Dedifferentiated amniotic fluid mesenchymal stem cell (primary cell): ENCODE results near the gene APOA4.
"Not testable (repeated sequence)": the region's sequence is repeated elsewhere in the genome, so short reads cannot be mapped to it uniquely, and the experiment has no call there.

Source experiments
- DNase-seq: peaks from one replicate; pipeline ENCODE4 v3.0.0-alpha.2; 2016; ENCODE audit errors: extremely low spot score

Gene APOA4

DNA sequence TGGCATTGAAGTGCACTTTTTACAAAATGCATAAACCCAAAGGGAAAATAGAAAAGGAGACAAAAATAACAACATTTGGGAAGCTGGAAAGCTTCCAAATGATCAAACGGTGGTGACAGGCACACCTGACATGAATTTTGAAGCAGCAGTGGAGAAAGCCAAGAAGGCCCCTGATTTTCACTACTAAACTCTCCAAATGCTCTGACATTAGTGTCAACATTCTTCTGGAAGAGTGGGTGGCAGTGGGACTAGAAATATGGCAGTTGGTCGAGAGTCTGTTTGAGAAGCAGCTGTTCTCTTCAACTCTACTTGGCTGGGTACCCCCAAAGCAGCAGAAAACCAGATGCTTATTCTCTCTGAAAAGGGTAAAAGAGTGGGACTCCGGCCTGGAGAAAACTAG lies 19.1 kb downstream of the APOA4 start:
- DNase-seq: no peak

DNA sequence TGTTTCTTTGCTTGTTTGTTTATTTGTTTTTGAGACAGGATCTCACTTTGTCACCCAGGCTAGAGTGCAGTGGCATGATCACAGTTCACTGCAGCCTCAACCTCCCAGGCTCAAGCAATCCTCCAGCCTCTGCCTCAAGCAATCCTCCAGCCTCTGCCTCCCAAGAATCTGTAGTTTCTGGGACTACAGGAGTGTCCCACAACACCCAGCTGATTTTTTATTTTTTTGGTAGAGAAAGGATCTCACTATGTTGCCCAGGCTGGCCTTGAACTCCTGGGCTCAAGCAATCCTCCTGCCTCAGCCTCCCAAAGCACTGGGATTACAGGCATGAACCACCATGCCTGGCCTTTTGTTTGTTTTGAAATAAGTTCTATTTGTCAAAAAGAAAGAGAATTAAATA lies 21.4 kb downstream of the APOA4 start:
- DNase-seq: not testable (repeated sequence)

DNA sequence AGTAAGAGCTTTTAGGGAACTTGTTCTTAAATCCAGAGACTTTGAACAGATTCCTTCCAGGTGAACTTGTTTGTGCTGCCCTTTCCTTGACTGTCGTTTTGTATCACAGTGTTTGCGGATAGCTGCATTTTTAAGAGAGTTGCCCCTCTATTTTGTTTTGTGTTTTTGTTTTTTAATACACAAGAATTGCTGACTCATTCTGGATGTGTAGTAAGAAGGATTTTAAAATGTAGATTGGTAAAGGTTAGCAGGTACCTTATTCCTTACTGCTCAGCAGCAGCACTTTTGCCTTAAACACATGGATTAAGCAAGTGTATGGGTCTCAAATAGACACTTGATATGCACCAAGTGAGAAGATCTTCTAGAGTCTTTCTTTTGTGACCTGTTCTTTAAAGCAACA lies 22.5 kb downstream of the APOA4 start:
- no peak for DNase-seq

DNA sequence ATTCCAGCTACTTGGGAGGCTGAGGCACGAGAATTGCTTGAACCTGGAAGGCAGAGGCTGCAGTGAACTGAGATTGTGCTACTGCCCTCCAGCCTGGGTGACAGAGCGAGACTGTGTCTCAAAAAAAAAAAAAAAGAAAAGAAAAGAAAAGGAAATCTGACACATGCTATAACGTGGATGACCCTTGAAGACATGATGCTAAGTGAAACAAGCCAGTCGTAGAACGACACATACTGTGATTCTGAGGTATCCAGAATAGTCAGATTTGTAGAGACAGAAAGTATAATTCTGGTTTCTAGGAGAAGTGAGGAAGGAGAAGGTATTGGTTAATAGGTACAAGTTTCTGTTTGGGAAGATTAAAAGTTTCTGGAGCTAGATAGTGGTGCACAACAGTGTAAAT lies 24.7 kb downstream of the APOA4 start:
- no peak for DNase-seq

- DNase-seq: no peak
These were observed 25.3 kb downstream of the APOA4 start for GRCh38 chr11:116797816-116798215.

DNA sequence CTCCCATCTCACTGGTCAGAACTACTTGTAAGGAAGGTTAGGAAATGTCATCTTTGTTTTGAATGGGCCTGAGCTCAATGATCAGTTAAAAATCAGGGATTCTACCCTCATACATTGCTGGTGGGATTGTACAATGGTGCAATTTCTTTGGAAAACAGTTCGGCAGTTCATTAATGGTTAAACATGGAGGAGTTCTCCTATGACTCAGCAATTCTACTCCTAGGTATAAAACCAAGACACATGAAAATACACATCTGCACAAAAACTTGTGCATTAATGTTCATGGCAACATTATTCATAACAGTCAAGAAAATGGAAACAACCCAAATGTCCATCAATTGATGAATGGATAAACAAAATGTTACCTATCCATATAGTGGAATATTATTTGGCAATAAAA lies 26.6 kb downstream of the APOA4 start:
- DNase-seq: no peak

DNA sequence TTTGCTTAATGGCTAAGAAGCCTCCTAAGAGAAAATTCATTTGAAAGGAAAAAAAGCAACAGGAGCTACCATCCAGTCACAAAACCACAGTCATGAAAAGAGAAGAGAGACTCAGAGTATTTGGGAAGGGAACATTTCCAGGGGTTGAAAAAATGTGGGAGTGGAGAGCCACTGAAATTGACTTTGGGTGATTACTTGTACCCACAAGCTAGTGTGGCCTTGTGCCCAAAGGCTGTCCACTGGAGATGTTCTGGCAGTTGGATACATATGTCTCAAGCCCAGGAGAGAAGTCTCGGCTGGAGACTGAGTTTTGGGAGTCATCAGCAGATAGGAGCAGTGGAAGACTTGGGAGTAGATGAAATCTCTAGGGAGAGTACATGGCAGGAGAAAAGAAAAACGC lies 28.3 kb downstream of the APOA4 start:
- no peak for DNase-seq

DNA sequence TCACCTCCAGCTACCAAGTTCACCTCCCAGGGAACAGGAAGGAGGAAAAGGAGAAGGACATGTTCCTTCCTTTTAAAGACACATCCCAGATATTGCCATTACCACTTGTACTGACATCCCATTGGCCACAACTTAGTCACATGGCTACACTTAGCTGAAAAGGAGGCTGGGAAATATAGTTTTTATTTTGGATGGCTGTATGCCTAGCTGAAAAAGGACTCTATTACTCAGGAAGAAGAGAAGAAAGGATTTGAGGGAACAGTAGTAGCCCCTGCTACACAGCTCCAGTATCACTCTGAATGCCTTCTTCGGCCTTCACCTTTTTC lies 29.4 kb downstream of the APOA4 start:
- DNase-seq: no peak

DNA sequence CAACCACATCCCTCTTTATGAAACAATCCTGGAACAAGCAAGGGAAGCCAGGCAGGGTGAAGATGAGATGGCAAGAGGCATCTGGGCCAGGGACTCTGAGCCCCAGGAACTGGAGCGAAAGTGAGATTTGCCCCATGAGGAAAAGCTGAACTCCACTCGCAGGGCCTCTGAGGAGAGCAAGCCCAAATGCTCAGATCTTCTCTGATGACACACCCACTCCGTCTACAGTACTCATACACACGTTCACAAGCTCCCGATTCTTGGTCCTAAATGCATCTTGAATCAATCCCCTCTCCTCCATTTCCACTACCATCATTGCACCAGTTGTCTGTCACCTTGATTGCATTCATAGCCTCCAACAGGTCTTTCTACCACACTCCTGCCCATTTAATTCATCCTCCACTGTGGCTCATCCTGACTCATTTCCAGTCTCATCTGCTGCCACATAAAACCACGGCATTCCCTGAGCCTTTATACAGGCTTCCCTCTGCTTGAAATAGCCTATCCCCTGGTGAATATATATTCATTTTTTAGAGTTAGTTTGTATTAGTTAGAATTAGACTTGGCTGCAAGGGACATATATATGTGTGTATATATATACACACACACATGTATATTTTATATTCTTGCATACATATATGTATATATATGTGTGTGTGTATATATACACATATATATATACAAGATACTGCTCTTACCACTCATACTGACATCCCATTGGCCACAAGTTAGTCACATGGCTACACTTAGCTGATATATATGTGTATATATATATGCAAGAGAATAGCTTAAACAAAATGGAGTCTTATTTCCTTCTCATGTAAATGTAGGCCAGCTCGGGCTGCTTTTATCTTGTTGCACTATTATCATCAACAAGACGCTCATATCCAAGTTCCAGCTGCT lies 30.0 kb downstream of the APOA4 start:
- DNase-seq: peak; percentile 39

- no peak for DNase-seq
These were observed 30.8 kb downstream of the APOA4 start for GRCh38 chr11:116792144-116792868.

- no peak for DNase-seq
These were observed 31.3 kb downstream of the APOA4 start, which contains the start of gene APOA5 for GRCh38 chr11:116791813-116792143. APOA5 (minus strand) TSS chr11:116791879; CDS start chr11:116791860, 19 bp downstream.

DNA sequence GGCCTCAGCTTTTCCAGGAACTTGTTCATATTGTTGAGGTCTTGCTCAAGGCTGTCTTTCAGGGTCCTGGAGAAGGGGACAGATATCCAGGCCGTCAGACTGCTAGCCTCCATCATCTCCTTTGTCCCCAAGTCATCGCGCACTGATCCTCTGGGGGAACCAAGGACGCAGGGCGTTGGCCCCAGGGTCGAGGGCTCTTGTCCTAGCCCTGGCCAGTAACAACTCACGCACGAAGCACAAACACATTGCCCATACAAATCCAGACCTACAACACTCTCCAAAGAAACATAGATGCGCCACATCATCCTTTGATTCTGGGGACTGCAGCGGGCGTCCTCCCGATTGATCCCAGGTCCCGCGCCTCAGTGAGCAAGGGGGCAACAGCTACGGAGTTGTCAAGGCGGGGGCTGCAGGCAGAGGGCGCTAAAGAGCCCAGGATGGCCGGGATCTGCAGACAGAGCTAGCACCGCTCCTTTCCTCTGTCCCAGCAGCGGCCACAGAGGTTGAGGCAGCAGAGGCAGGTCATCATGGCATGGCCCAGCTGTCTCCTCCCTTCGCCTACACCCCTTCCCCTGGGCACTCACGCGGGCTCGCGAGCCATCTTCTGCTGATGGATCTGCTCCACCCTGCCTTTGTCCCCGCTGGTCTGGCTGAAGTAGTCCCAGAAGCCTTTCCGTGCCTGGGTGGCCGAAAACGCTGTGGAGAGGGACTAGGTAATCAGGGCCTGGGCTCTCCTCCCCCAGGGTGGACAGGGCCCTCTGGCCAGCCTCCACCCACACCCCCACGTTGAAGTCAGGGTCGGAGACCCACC lies 31.9 kb downstream of the APOA4 start:
- peak; percentile 39 for DNase-seq

DNA sequence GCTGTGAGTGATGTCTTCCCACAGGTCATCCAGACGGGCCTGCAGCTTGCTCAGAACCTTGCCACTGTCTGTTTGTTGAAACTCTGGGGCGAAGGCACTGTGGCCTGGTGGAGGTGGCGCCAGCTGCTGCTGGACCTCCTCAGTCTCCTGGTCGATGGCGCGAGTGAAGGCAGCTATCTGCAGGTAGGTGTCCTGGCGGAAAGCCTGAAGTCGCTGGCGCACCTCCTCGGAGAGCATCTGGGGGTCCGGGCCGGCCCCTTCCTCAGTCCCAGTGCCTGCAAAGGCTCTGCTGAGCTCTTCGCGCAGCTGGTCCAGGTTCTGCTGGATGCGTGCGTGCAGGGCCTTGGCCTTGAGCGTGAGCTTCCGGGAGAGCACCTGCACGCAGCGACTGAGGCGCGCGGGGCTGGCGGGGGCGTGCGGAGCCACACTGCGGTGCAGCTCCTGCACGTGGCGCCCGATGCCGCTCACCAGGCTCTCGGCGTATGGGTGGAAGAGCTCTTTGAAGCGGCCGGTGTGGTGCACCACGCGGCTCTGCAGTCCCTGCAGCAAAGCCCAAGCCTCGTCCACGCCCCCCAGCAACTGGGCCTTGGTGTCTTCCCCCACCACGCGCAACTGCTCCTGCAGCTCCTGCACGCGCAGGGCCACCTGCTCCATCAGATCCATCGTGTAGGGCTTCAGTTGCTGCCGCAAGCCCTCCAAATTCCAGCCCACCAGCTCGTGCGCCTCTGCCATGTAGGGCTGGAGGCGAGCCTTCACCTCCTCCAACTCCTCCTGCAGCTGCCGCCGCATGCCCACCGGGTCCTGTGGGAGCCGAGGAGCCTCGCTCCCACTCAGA lies 32.7 kb downstream of the APOA4 start:
- DNase-seq: no peak

DNA sequence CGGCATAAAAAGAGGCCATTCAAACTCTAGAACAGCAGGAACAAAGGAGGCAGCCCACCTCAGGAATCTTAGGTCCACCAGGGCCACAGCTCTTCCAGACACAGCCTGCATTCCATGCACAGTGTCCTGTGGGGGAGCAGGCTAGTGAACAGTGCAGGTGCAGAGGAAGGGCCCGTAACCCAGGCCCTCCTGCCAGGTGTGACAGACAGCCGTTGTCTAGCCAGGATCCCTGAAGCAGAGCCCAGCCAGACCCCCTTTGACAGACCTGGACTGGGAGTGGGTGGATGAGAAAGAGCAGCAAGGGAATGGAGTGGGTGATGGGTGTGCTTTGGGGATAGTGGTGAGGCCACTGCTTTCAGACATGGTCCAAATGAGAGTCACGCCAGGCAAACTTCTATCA lies 34.1 kb downstream of the APOA4 start:
- no peak for DNase-seq

DNA sequence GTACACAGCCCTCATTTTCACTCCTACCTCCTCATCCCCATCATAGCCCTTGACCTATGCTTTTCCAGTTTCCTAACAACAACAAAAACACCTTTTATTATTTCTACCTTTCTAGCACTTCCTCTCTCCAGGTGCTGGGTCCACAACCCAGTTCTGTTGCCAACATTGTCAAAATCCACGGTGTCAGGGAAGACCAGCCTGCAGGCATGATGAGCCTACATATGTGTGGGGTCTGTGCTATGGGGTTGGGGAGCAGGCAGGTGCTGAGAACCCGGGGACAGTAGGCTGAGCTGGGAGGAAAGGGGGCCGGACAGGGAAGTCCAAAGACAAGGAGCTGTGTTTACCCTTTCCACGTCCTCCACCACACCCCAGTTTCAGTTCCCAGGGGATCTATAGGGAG lies 34.6 kb downstream of the APOA4 start:
- no peak for DNase-seq

DNA sequence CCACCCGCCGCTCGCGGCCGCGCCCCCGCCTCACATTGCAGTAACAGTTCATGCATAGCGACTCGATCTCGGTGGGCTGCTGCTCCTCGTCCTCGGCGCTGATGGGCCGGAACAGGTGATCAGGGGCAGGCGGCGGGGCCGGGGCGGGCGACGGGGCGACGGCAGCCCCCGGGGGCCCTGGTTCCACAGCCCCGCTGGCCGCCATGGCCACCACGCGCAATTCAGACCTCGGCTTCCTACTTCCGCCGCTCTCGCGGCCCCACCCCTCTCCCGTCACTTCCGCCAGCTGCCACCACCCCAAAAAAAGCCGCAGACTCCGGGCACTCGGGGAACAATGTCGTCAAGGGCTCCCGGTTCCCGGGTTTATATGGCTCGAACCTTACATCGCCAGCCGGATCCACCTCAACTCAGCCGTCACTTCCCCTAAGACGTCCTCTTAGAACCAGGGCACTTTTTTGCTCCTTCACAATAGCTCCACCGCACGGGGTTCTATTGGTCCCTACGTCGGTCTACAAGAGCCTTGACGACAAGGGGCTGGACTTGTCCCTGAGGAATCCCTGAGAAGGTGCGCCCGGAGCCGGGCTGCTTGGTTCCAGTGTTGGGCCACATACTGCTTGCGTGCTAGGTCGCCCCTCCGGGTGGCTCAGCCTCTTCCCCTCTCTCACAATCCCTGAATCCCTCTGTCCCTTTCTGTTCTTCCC lies 35.2 kb downstream of the APOA4 start, which contains the start of gene ZPR1:
Gene ZPR1 (minus strand): TSS at position 238 of the 701 bp plus-strand sequence. CDS start 33 bp downstream, at position 205.
- peak; percentile 77 for DNase-seq

- DNase-seq: no peak
These were observed 35.7 kb downstream of the APOA4 start for GRCh38 chr11:116787436-116787785.

- DNase-seq: no peak
These were observed 36.1 kb downstream of the APOA4 start for GRCh38 chr11:116786966-116787365.

DNA sequence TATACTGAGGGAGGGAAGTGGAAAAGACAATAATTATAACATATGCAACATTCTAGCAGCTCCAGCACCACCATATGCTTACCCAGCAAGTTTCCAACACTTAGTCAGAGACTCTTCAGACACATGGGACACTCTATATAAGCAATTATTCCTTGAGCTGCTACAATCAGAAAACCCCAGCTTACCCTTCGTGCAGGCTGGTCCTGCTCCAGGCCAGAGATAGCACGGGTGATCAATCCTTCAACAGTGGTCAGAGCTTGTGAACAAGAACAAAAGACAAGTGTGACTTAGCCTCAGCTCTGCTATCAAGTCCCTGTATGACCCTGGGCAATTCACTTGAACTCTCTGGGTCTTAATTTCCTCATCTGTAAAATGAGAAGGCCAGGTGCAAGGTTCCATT lies 36.8 kb downstream of the APOA4 start:
- no peak for DNase-seq

GRCh38 chr11:116782728-116783127 lies 40.4 kb downstream of the APOA4 start:
- DNase-seq: no peak

DNA sequence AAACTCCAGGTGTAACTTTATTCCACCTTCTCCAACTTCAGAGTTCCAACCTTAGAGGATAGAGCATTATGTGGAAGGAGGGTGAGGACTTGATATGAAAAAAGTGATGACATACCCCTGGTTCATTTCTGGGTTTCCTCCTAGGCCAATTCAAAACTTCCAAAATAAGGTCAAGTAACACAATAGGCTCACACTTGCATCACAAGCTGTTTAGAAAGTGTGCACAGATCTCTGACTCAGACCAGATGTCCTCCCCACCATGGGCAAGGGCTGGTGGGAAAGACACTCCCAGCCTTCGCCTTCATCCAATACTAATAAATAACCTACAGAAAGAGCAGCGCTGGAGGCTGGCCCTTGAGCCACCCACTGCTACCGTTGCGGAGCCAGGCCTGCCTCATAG lies 44.5 kb downstream of the APOA4 start:
- DNase-seq: no peak
